Measurements from ENCODE around the gene HMGCL.
"Not testable (repeated sequence)": the region's sequence is repeated elsewhere in the genome, so short reads cannot be mapped to it uniquely, and the experiment has no call there.

Gene HMGCL

GRCh38 chr1:23865543-23865930 is 40.3 kb upstream of the HMGCL start:
- Histone ChIP-seq H3K4me1 (no peaks in the 10 kb centered on the region), H3K4me3 (ENCODE audit: low read depth, low read length) (no peak overlapping the region), H3K27me3 (peaks cover 8% of the 10 kb centered on the region), H3K36me3 (no peaks in the 10 kb centered on the region), H3K9me3 (no peaks in the 10 kb centered on the region)
- DNase-seq: no peak
- no peak for TF ChIP-seq CTCF (IDR thresholded peaks at IDR 0.05; ENCODE audit: low read depth, low read length)

DNA sequence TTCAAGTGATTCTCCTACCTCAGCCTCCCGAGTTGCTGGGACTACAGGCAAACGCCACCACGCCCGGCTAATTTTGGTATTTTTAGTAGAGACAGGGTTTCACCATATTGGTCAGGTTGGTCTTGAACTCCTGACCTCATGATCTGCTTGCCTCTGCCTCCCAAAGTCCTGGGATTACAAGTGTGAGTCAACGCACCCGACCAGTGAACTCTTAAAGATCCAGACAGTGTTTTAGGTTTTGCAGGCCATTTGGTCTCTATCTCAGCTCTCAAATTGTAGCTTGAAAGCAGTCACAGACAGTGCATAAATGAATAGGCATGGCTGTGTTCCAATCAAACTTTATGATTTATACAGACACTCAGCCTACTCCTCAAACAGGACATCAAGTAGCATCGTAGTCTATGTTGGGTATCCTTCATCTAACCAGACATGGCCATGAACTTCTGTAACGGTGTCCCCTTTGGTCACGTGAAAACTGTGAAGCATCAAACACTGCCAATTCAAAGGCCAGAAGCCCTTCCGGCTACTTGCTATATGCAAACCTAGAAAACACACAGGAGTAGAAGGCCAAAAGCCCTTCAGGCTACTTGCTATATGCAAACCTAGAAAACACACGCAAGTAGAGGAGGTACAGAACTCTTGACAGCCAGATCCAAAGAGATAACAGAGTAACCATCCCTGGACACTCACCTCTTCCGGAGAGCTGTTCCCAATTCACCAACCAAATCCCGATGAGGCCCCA is 39.7 kb upstream of the HMGCL start:
- no peak for DNase-seq
- TF ChIP-seq CTCF (IDR thresholded peaks at IDR 0.05; ENCODE audit: low read depth, low read length): no peak
- H3K9me3 ChIP-seq: no peaks in the 10 kb centered on the region
- no peaks in the 10 kb centered on the region for H3K36me3 ChIP-seq
- H3K27me3 ChIP-seq: peaks cover 8% of the 10 kb centered on the region
- no peaks in the 10 kb centered on the region for H3K4me1 ChIP-seq
- no peak overlapping the region for H3K4me3 ChIP-seq (ENCODE audit: low read depth, low read length)

- TF ChIP-seq CTCF (IDR thresholded peaks at IDR 0.05; ENCODE audit: low read depth, low read length): no peak
- Histone ChIP-seq H3K9me3 (no peaks in the 10 kb centered on the region), H3K36me3 (no peaks in the 10 kb centered on the region), H3K4me3 (ENCODE audit: low read depth, low read length) (no peak overlapping the region), H3K27me3 (peaks cover 7% of the 10 kb centered on the region), H3K4me1 (no peaks in the 10 kb centered on the region)
- no peak for DNase-seq
These were observed 37.4 kb upstream of the HMGCL start for GRCh38 chr1:23862640-23863039.

DNA sequence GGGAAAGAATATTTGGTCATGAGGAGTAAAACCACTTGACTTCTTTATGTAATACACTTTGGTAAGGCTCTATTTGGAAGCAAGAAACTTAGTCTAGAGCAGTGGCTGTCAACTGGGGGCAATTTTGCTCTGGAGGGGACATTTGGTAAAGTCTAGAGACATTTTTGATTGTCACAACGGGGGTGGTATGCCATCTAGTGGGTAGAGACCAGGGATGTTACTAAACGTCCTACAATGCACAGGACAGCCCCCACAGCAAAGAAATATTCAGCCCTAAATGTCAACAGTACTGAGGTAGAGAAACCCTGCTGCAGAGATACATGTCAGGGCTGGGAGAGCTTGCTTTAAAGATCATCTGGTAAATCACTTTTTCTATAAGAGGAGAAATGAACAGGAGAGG is 29.3 kb upstream of the HMGCL start:
- peak; percentile 40 for TF ChIP-seq CTCF (IDR thresholded peaks at IDR 0.05; ENCODE audit: low read depth, low read length)
- Histone ChIP-seq H3K27me3 (no peaks in the 10 kb centered on the region), H3K4me3 (ENCODE audit: low read depth, low read length) (no peak overlapping the region), H3K9me3 (no peaks in the 10 kb centered on the region), H3K4me1 (no peaks in the 10 kb centered on the region), H3K36me3 (no peaks in the 10 kb centered on the region)
- DNase-seq: peak; percentile 13

GRCh38 chr1:23853124-23853523 is 27.9 kb upstream of the HMGCL start:
- not testable (repeated sequence) for H3K4me3 ChIP-seq (ENCODE audit: low read depth, low read length); H3K9me3 ChIP-seq; DNase-seq; H3K4me1 ChIP-seq; H3K27me3 ChIP-seq; H3K36me3 ChIP-seq

DNA sequence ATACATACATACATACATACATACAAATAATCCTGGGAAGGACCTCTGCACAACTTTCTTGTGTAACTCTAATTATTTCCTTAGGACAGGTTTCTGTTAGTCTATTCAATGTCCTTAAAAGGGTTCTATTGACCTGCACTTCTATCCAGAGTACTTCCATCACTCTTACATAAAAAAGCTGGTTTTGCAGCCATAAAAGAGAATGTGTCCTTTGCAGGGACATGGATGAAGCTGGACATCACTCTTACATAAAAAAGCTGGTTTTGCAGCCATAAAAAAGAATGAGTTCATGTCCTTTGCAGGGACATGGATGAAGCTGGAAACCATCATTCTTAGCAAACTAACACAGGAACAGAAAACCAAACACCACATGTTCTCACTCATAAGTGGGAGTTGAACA is 26.2 kb upstream of the HMGCL start:
- not testable (repeated sequence) for DNase-seq; H3K4me1 ChIP-seq; H3K4me3 ChIP-seq (ENCODE audit: low read depth, low read length); H3K27me3 ChIP-seq; H3K9me3 ChIP-seq; H3K36me3 ChIP-seq

DNA sequence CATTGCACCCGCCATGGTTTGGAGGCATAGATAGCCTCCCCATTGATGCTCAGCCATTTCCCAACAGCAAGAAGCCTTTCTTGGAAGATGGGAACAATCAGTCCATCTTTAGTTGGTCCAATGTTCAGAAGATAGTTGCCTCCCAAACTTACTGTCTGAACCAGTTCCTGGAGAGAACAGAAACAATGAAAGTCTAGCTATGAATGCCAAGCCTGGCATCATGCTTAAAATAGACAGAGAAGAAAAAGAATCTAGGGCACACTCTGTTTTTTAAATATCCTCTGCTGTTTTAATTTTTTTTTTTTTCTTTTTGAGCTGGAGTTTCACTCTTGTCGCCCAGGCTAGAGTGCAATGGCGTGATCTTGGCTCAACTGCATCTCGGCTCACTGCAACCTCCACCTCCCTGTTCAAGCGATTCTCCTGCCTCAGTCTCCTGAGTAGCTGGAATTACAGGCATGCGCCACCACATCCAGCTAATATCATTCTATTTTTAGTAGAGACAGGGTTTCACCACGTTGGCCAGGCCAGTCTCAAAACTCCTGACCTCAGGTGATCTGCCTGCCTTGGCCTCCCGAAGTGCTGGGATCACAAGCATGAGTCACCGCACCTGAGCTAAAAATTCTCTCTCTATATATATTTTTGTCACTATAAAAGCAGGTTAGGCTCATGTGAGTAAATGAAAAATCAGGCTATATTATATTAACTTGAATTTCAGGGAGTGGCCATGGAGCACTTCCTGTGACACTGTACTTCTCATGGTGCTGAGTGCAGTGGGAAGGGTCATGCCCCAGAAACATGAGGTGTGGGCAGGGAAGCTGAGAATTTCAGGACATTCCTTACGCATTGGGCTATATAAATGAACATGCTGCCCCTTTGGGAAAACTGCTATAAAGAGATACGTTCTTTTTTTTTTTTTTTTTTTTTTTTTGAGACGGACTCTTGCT is 23.7 kb upstream of the HMGCL start:
- no peak overlapping the region for H3K4me3 ChIP-seq (ENCODE audit: low read depth, low read length)
- no peaks in the 10 kb centered on the region for H3K36me3 ChIP-seq
- TF ChIP-seq CTCF (IDR thresholded peaks at IDR 0.05; ENCODE audit: low read depth, low read length): no peak
- H3K4me1 ChIP-seq: no peaks in the 10 kb centered on the region
- H3K9me3 ChIP-seq: no peaks in the 10 kb centered on the region
- no peaks in the 10 kb centered on the region for H3K27me3 ChIP-seq
- no peak for DNase-seq

DNA sequence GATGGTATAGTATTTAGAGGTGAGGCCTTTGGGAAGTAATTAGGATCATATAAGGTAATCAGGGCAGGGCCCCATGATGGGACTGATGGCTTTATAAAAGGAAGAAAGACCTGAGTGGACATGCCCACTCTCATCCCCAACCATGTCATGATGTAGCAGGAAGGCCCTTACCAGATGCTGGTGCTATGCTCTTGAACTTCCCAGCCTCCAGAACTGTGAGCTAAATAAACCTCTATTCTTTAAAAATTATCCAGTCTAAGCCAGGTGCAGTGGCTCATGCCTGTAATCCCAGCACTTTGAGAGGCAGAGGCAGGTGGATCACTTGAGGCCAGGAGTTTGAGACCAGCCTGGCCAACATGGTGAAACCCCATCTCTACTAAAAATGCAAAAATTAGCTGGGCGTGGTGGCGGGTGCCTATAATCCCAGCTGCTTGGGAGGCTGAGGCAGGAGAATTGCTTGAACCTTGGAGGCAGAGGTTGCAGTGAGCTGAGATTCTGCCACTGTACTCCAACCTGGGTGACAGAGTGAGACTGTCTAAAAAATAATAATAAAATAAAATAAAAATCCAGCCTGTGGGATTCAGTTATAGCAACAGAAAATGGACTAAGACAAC is 22.4 kb upstream of the HMGCL start:
- H3K4me3 ChIP-seq (ENCODE audit: low read depth, low read length); H3K36me3 ChIP-seq; H3K4me1 ChIP-seq; DNase-seq; H3K9me3 ChIP-seq; H3K27me3 ChIP-seq: not testable (repeated sequence)

Data from BE2C (cell line).